Smooth muscle cell (in vitro differentiated cells): Measurements from ENCODE around the gene IL36RN. TPM values are rescaled to one million over a fixed set of nuclear protein-coding genes. Genes with fewer than 3 reads are reported as not detected.

ENCODE experiments used
- DNase-seq: peaks from one replicate; lab custom pipeline; 2025; ENCODE audit not compliant: unreplicated experiment; lab: John Stamatoyannopoulos, UW
- H2AFZ ChIP-seq: fragments of 200-600 bp; sonication (generic); 2 replicates; pipeline ENCODE4 v1.6.0; 2016; ENCODE audit warnings: antibody characterized with exemption, low read depth, mild to moderate bottlenecking
- H3F3A ChIP-seq: fragments of 200-600 bp; sonication (generic); 2 replicates; pipeline ENCODE4 v1.6.0; 2017; ENCODE audit warnings: antibody characterized with exemption, low read depth
- H3K27ac ChIP-seq: fragments of 200-600 bp; sonication (generic); 2 replicates; pipeline ENCODE4 v1.5.1; 2016; ENCODE audit warnings: low read depth, mild to moderate bottlenecking
- H3K27me3 ChIP-seq: fragments of 200-600 bp; sonication (generic); 2 replicates; pipeline ENCODE4 v1.6.1; 2016; ENCODE audit warnings: low read depth, mild to moderate bottlenecking
- H3K36me3 ChIP-seq: fragments of 200-600 bp; sonication (generic); 2 replicates; pipeline ENCODE4 v1.5.1; 2016; ENCODE audit warnings: low read depth
- H3K4me1 ChIP-seq: fragments of 200-600 bp; sonication (generic); 2 replicates; pipeline ENCODE4 v1.5.1; 2016; ENCODE audit warnings: low read depth
- H3K4me2 ChIP-seq: fragments of 200-600 bp; sonication (generic); 2 replicates; pipeline ENCODE4 v1.6.0; 2016; ENCODE audit warnings: mild to moderate bottlenecking
- H3K4me3 ChIP-seq: fragments of 200-600 bp; sonication (generic); 2 replicates; pipeline ENCODE4 v1.5.1; 2016; ENCODE audit warnings: mild to moderate bottlenecking
- H3K79me2 ChIP-seq: fragments of 200-600 bp; sonication (generic); 2 replicates; pipeline ENCODE4 v1.6.0; 2016; ENCODE audit warnings: low read depth, mild to moderate bottlenecking
- H3K9ac ChIP-seq: fragments of 200-600 bp; sonication (generic); 2 replicates; pipeline ENCODE4 v1.6.0; 2016; ENCODE audit warnings: low read depth
- H3K9me3 ChIP-seq: fragments of 200-600 bp; sonication (generic); replicated peaks from 2 replicates; pipeline ENCODE4 v1.5.1; 2016; ENCODE audit warnings: low read depth
- H4K20me1 ChIP-seq: fragments of 200-600 bp; sonication (generic); 2 replicates; pipeline ENCODE4 v1.6.0; 2016; ENCODE audit warnings: low read depth
- CTCF ChIP-seq: fragments of 200-600 bp; sonication (generic); IDR thresholded peaks from 2 replicates; pipeline ENCODE4 v1.5.1; 2017; ENCODE audit warnings: borderline replicate concordance, mild to moderate bottlenecking, antibody characterized with exemption; ENCODE audit not compliant: insufficient read depth, poor library complexity, severe bottlenecking
- WGBS: methylation state at CpG from one replicate; pipeline ENCODE4 v1.1.7; 2016; ENCODE audit warnings: low lambda C conversion rate; 5-methylcytosine and 5-hydroxymethylcytosine counted together
- polyA plus RNA-seq: library from polyadenylated mRNA; unstranded; fragments of >200 nt; fragmentation: Nextera tagmentation; extraction: Ambion mirVana; gene quantifications from 2 replicates; pipeline ENCODE4 v1.2.1, GENCODE V29; 2016
- total RNA-seq: library from RNA; depleted of rRNA; stranded (reverse); fragments of >200 nt; gene quantifications from 2 replicates; pipeline ENCODE4 v1.2.3, GENCODE V29; 2014

Gene IL36RN
- total and polyA plus RNA-seq, 2 experiments from 2014 or later, result 1.5 to 7.8 TPM

- Histone ChIP-seq H3K27me3 (no peaks in the 10 kb centered on the region), H3K4me3 (no peak overlapping the region), H3K9me3 (no peaks in the 10 kb centered on the region), H3K36me3 (no peaks in the 10 kb centered on the region), H3K4me2 (no peak overlapping the region), H3K9ac (no peak overlapping the region), H3K4me1 (no peaks in the 10 kb centered on the region), H3K27ac (no peak overlapping the region), H3K79me2 (no peaks in the 10 kb centered on the region), H2AFZ (no peak overlapping the region), H4K20me1 (no peaks in the 10 kb centered on the region), H3F3A (no peaks in the 10 kb centered on the region)
- DNase-seq, result no peak
- 91% methylated on average over 37 of the region's 38 CpGs for WGBS
- TF ChIP-seq CTCF, result no peak
Observed at GRCh38 chr2:113050921-113051895, 7.8 kb upstream of the IL36RN start.

GRCh38 chr2:113052396-113052917 is 6.5 kb upstream of the IL36RN start, which contains the start of gene IL36B:
IL36B (minus strand) TSS chr2:113052867.
- no peak within 1 kb of the TSS for H3K4me2 ChIP-seq
- no peaks in the 10 kb centered on the region for H3K79me2 ChIP-seq
- no peak within 1 kb of the TSS for H3K27ac ChIP-seq
- H3F3A ChIP-seq, result no peaks in the 10 kb centered on the region
- no peaks in the 10 kb centered on the region for H3K4me1 ChIP-seq
- 79% methylated on average over 6 of the region's 6 CpGs for WGBS
- no peak within 1 kb of the TSS for H2AFZ ChIP-seq
- H3K9ac ChIP-seq, result no peak within 1 kb of the TSS
- no peak for DNase-seq
- H3K27me3 ChIP-seq, result no peaks in the 10 kb centered on the region
- no peaks in the 10 kb centered on the region for H3K9me3 ChIP-seq
- no peak within 1 kb of the TSS for H3K4me3 ChIP-seq
- no peaks in the 10 kb centered on the region for H3K36me3 ChIP-seq
- H4K20me1 ChIP-seq, result no peaks in the 10 kb centered on the region
- no peak for TF ChIP-seq CTCF

GRCh38 chr2:113053666-113054065 is 5.3 kb upstream of the IL36RN start:
- H3K9me3 ChIP-seq, result no peaks in the 10 kb centered on the region
- no peaks in the 10 kb centered on the region for H4K20me1 ChIP-seq
- no peak overlapping the region for H3K9ac ChIP-seq
- no peak for DNase-seq
- H3K4me2 ChIP-seq, result no peak overlapping the region
- no peak overlapping the region for H3K4me3 ChIP-seq
- H3K27me3 ChIP-seq, result no peaks in the 10 kb centered on the region
- WGBS, result 73% methylated on average over 3 of the region's 3 CpGs
- TF ChIP-seq CTCF, result no peak
- no peak overlapping the region for H2AFZ ChIP-seq
- H3K27ac ChIP-seq, result no peak overlapping the region
- no peaks in the 10 kb centered on the region for H3K36me3 ChIP-seq
- H3K79me2 ChIP-seq, result no peaks in the 10 kb centered on the region
- no peaks in the 10 kb centered on the region for H3K4me1 ChIP-seq
- H3F3A ChIP-seq, result no peaks in the 10 kb centered on the region
